GM23248 (cell line): ENCODE results near the gene CCDC80. TPM values are rescaled to one million over a fixed set of nuclear protein-coding genes. Genes with fewer than 3 reads are reported as not detected.
A peak's percentile ranks its signal among the peaks of the same experiment; 100 is the strongest.

ENCODE experiments used
- DNase-seq: peaks from one replicate; pipeline ENCODE4 v3.0.0-alpha.2; 2015
- H2AFZ ChIP-seq: fragments of 200-600 bp; sonication (generic); 2 replicates; pipeline ENCODE4 v1.6.1; 2016; ENCODE audit warnings: antibody characterized with exemption
- H3F3A ChIP-seq: fragments of 200-600 bp; sonication (generic); 2 replicates; pipeline ENCODE4 v1.6.1; 2016; ENCODE audit warnings: mild to moderate bottlenecking, antibody characterized with exemption, mixed run types; ENCODE audit not compliant: insufficient read depth
- H3K27ac ChIP-seq: fragments of 200-600 bp; sonication (generic); 2 replicates; pipeline ENCODE4 v1.5.1; 2016; ENCODE audit warnings: mild to moderate bottlenecking
- H3K27me3 ChIP-seq: fragments of 200-600 bp; sonication (generic); replicated peaks from 2 replicates; pipeline ENCODE4 v1.6.1; 2016; ENCODE audit warnings: mild to moderate bottlenecking; ENCODE audit not compliant: insufficient read depth
- H3K36me3 ChIP-seq: fragments of 200-600 bp; sonication (generic); 2 replicates; pipeline ENCODE4 v1.6.1; 2016; ENCODE audit warnings: low read depth, mild to moderate bottlenecking
- H3K4me1 ChIP-seq: fragments of 200-600 bp; sonication (generic); 2 replicates; pipeline ENCODE4 v1.6.1; 2016; ENCODE audit warnings: mild to moderate bottlenecking; ENCODE audit not compliant: insufficient read depth
- H3K4me2 ChIP-seq: fragments of 200-600 bp; sonication (generic); one replicate; pipeline ENCODE4 v1.6.1; 2016; ENCODE audit warnings: mild to moderate bottlenecking; ENCODE audit not compliant: unreplicated experiment
- H3K4me3 ChIP-seq: fragments of 200-600 bp; sonication (generic); 2 replicates; pipeline ENCODE4 v1.5.1; 2016; ENCODE audit warnings: mild to moderate bottlenecking
- H3K79me2 ChIP-seq: fragments of 200-600 bp; sonication (generic); 2 replicates; pipeline ENCODE4 v1.6.1; 2016; ENCODE audit warnings: mild to moderate bottlenecking; ENCODE audit not compliant: insufficient read depth
- H3K9ac ChIP-seq: fragments of 200-600 bp; sonication (generic); 2 replicates; pipeline ENCODE4 v1.6.1; 2016; ENCODE audit warnings: mild to moderate bottlenecking
- H3K9me2 ChIP-seq: fragments of 200-600 bp; sonication (generic); 2 replicates; pipeline ENCODE4 v1.6.1; 2016; ENCODE audit warnings: mixed run types, mild to moderate bottlenecking, moderate library complexity; ENCODE audit not compliant: insufficient read depth
- H3K9me3 ChIP-seq: fragments of 200-600 bp; sonication (generic); one replicate; pipeline ENCODE4 v1.6.1; 2017; ENCODE audit warnings: low read depth
- H4K20me1 ChIP-seq: fragments of 200-600 bp; sonication (generic); 2 replicates; pipeline ENCODE4 v1.6.0; 2016; ENCODE audit not compliant: insufficient read depth
- EZH2 ChIP-seq: fragments of 200-600 bp; sonication (generic); IDR thresholded peaks from 2 replicates; pipeline ENCODE4 v1.6.1; 2018; ENCODE audit warnings: antibody characterized with exemption, mild to moderate bottlenecking; ENCODE audit not compliant: insufficient read depth, poor library complexity, severe bottlenecking
- EZH2phosphoT487 ChIP-seq: fragments of 200-600 bp; sonication (generic); IDR thresholded peaks from 2 replicates; pipeline ENCODE4 v1.6.1; 2018; ENCODE audit warnings: antibody characterized with exemption, moderate library complexity, mild to moderate bottlenecking, low read depth; ENCODE audit not compliant: insufficient read depth
- WGBS, 2 experiments: methylation state at CpG; one replicate each; pipeline ENCODE4 v1.1.6; 2015 to 2017; ENCODE audit warnings: low lambda C conversion rate in 2 of 2, low coverage in 1 of 2; ENCODE audit errors: missing lambda C conversion rate in 2 of 2; 5-methylcytosine and 5-hydroxymethylcytosine counted together
- in situ Hi-C: fragments of 300-500 bp; cut with MboI; formaldehyde crosslinking; loops from 2 replicates; pipeline ENCODE4 v1.15.0; 2020
- polyA plus RNA-seq: library from polyadenylated mRNA; unstranded; fragments of >200 nt; fragmentation: Nextera tagmentation; extraction: Ambion mirVana; gene quantifications from 2 replicates; pipeline ENCODE4 v1.2.1, GENCODE V29; 2016
- total RNA-seq: library from RNA; depleted of rRNA; stranded (reverse); fragments of >200 nt; shearing (Covaris generic); gene quantifications from 2 replicates; pipeline ENCODE4 v1.2.3, GENCODE V29; 2014

Gene CCDC80
- total and polyA plus RNA-seq, 2 experiments from 2014 or later, result 1,238 to 2,200 TPM

GRCh38 chr3:112587336-112587735 is 53.6 kb downstream of the CCDC80 start:
- no peak overlapping the region for H3K9ac ChIP-seq
- H3K79me2 ChIP-seq, result peaks cover 8% of the 10 kb centered on the region
- H3K9me3 ChIP-seq, result no peaks in the 10 kb centered on the region
- peaks cover 17% of the 10 kb centered on the region for H3K36me3 ChIP-seq
- no peak for TF ChIP-seq EZH2phosphoT487
- TF ChIP-seq EZH2, result no peak
- no peak overlapping the region for H2AFZ ChIP-seq
- H3K4me3 ChIP-seq, result no peak overlapping the region
- H3K4me2 ChIP-seq, result no peak overlapping the region
- no peak for DNase-seq
- in situ Hi-C loops, result loop anchor here (10.0 kb wide), 1 partner anchor 397 kb away; no protein-coding TSS in a partner anchor
- no peaks in the 10 kb centered on the region for H4K20me1 ChIP-seq
- H3K27ac ChIP-seq, result no peak overlapping the region
- WGBS, 2 experiments, result 89 to 96% methylated on average over 1 of the region's 1 CpG
- peaks cover 16% of the 10 kb centered on the region for H3K4me1 ChIP-seq
- peaks cover 17% of the 10 kb centered on the region for H3F3A ChIP-seq
- H3K27me3 ChIP-seq, result no peaks in the 10 kb centered on the region
- no peaks in the 10 kb centered on the region for H3K9me2 ChIP-seq

GRCh38 chr3:112585782-112586181 is 55.2 kb downstream of the CCDC80 start:
- no peaks in the 10 kb centered on the region for H3K27me3 ChIP-seq
- H3F3A ChIP-seq, result 0 out of 2 replicates have a peak, but pooled peaks cover 14% of the 10 kb centered on the region
- no peaks in the 10 kb centered on the region for H4K20me1 ChIP-seq
- no peak overlapping the region for H3K9ac ChIP-seq
- no peak overlapping the region for H3K27ac ChIP-seq
- H3K4me1 ChIP-seq, result peaks cover 17% of the 10 kb centered on the region
- DNase-seq, result peak; percentile 47
- no peaks in the 10 kb centered on the region for H3K9me2 ChIP-seq
- peaks cover 17% of the 10 kb centered on the region for H3K36me3 ChIP-seq
- no peak overlapping the region for H3K4me2 ChIP-seq
- H3K9me3 ChIP-seq, result no peaks in the 10 kb centered on the region
- TF ChIP-seq EZH2phosphoT487 (no peak), EZH2 (no peak)
- in situ Hi-C loops, result loop anchor here (10.0 kb wide), 1 partner anchor 399 kb away; no protein-coding TSS in a partner anchor
- no peak overlapping the region for H2AFZ ChIP-seq
- H3K79me2 ChIP-seq, result peaks cover 8% of the 10 kb centered on the region
- no peak overlapping the region for H3K4me3 ChIP-seq

DNA sequence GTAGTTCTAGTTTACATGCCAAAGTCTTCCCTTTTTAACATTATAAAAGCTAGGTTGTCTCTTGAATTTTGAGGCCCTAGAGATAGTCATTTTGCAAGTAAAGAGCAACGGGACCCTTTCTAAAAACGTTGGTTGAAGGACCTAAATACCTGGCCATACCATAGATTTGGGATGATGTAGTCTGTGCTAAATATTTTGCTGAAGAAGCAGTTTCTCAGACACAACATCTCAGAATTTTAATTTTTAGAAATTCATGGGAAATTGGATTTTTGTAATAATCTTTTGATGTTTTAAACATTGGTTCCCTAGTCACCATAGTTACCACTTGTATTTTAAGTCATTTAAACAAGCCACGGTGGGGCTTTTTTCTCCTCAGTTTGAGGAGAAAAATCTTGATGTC is 57.8 kb downstream of the CCDC80 start:
- Histone ChIP-seq H3K27me3 (no peaks in the 10 kb centered on the region), H3K4me3 (no peak overlapping the region), H3K79me2 (peaks cover 8% of the 10 kb centered on the region), H3F3A (peaks cover 25% of the 10 kb centered on the region; the same call in 1 of the 2 replicates), H3K27ac (no peak overlapping the region), H3K9ac (no peak overlapping the region), H3K9me3 (no peaks in the 10 kb centered on the region), H3K36me3 (peaks cover 17% of the 10 kb centered on the region), H3K9me2 (no peaks in the 10 kb centered on the region), H3K4me2 (no peak overlapping the region), H4K20me1 (no peaks in the 10 kb centered on the region), H2AFZ (no peak overlapping the region), H3K4me1 (peaks cover 29% of the 10 kb centered on the region)
- 40% methylated on average over 3 of the region's 3 CpGs for WGBS, 2 experiments
- in situ Hi-C loops, result loop anchor here (10.0 kb wide), 1 partner anchor 402 kb away; no protein-coding TSS in a partner anchor
- no peak for DNase-seq
- TF ChIP-seq EZH2phosphoT487, result no peak
- no peak for TF ChIP-seq EZH2

GRCh38 chr3:112582244-112582874 is 58.6 kb downstream of the CCDC80 start:
- in situ Hi-C loops, result loop anchor here (10.0 kb wide), 1 partner anchor 402 kb away; no protein-coding TSS in a partner anchor
- Histone ChIP-seq H3K27me3 (no peaks in the 10 kb centered on the region), H3K4me2 (no peak overlapping the region), H3K79me2 (peaks cover 8% of the 10 kb centered on the region), H4K20me1 (no peaks in the 10 kb centered on the region), H2AFZ (no peak overlapping the region), H3F3A (peaks cover 25% of the 10 kb centered on the region), H3K4me3 (no peak overlapping the region), H3K27ac (no peak overlapping the region), H3K9me2 (no peaks in the 10 kb centered on the region), H3K36me3 (peaks cover 17% of the 10 kb centered on the region), H3K9me3 (no peaks in the 10 kb centered on the region), H3K9ac (no peak overlapping the region), H3K4me1 (peaks cover 29% of the 10 kb centered on the region)
- WGBS, 2 experiments, result 50 to 51% methylated on average over 2 of the region's 2 CpGs
- no peak for TF ChIP-seq EZH2phosphoT487
- no peak for TF ChIP-seq EZH2
- DNase-seq, result peak; percentile 78
